HG02759 (cell line): Measurements from ENCODE around the gene CCNE1.
A peak's percentile ranks its signal among the peaks of the same experiment; 100 is the strongest.

ENCODE experiments used
- ATAC-seq: cut with Tn5 transposase; IDR thresholded peaks from one replicate; pipeline ENCODE4 v1.9.1; 2021; ENCODE audit warnings: mild to moderate bottlenecking, moderate library complexity; ENCODE audit not compliant: unreplicated experiment

Gene CCNE1

DNA sequence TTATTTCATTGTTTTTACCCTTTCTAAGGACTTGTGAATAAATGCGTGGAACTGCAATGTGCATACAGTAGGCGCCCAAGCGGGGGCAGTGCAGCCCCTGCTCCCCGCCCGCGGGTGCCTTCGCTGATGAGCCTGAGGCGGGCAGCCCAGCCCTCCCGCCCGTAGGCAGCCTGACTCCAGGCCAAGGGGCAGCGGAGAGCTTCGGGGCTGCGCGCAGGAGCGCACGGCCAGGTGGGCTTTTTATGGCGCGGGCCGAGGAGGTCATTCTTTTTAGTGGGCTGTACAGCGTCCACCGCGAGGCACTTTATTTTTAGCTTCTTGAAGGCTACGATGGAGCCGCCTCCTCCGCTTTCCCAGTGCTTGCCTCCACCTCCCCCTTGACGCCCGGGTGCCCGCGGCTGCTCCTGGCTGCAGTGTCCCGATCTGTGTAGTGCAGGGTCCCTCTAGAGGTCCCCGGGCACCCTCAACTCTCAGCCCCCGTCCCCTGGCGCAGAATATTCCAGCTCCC, 60.5 kb downstream of the CCNE1 start:
- ATAC-seq, result no peak

DNA sequence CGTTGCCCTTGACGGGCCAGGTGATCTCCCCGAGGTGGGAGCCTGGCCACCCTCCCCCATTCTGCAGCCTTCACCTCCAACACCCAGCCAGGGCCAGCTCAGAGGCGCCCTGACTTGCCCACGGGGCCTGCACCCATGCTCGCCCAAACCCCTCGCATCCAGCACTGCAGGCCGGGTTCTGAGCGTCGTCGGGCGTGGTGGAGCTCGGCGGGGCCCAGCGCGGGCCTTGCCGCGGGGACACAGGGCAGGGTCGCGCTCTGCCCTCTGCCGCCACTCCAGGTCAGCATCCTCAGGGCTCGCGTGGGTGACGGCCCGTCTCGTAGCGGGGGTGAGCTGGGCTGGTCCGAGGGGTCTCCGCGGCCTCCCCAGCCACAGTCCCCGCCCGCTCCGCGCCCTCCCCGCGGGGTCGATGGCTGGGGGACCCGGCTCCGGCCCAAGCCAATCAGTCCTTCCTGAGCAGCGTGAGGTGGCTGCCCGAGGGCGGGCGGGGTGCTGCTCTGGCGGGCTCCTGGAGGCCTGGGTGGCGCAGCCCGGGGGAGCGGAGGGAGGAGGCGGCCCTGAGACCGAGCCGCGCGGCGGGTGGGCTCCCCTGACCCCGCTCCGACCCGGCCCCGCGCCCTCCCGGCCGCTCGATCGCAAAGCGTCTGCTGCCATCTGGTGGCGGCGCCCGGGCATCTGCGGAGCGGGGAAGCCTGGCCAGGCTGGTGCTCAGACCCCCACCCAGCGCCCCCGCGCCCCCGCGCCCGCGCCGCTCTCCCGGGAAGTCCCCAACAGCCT, 61.4 kb downstream of the CCNE1 start:
- ATAC-seq, result peak; percentile 83
